ENCODE results near the gene CEACAM19. TPM values are rescaled to one million over a fixed set of nuclear protein-coding genes. Genes with fewer than 3 reads are reported as not detected.
"Not testable (repeated sequence)": the region's sequence is repeated elsewhere in the genome, so short reads cannot be mapped to it uniquely, and the experiment has no call there.

Gene CEACAM19
- total RNA-seq, 1 donor from 2014 or later, result 0.09 TPM

DNA sequence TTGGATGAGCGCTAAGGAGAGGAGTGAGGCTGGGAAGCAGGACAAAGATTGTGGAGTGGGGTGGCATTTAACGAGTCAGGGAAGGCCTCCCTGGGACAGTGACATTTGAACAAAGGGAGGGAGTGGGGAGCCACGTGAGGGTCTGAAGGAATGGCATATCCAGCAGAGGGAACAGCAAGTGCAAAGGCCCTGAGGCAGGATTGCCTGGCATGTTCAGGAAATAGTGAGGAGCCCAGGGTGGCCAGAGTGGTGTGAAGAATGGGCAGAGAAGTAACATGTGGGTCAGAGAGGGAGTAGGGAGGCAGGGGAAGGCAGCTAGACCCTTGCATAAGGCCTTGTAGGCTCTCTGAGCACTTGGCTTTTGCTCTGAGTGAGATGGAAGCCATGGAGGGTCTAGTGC is 42.5 kb upstream of the CEACAM19 start:
- H3K9me3 Mint-ChIP-seq, result no peaks in the 10 kb centered on the region
- Histone ChIP-seq H3K27me3 (no peaks in the 10 kb centered on the region), H4K20me1 (ENCODE audit: low read depth) (no peaks in the 10 kb centered on the region), H3K79me2 (ENCODE audit: low read depth) (no peaks in the 10 kb centered on the region), H3K27ac (no peak overlapping the region), H2AFZ (replicated peaks) (no peak overlapping the region), H3K9me3 (ENCODE audit: low read depth) (no peaks in the 10 kb centered on the region), H3K4me2 (no peak overlapping the region), H3F3A (ENCODE audit: low read depth) (no peaks in the 10 kb centered on the region), H3K9ac (no peak overlapping the region), H3K4me1 (peaks cover 1% of the 10 kb centered on the region), H3K36me3 (no peaks in the 10 kb centered on the region), H3K4me3 (no peak overlapping the region)
- peaks cover 4% of the 10 kb centered on the region for H3K4me1 Mint-ChIP-seq
- H3K4me3 Mint-ChIP-seq, result no peak overlapping the region
- peaks cover 2% of the 10 kb centered on the region for H3K27me3 Mint-ChIP-seq (ENCODE audit: insufficient read depth, low read depth)
- no peak for TF ChIP-seq EZH2phosphoT487 (IDR thresholded peaks at IDR 0.05)
- no peak for TF ChIP-seq EZH2 (IDR thresholded peaks at IDR 0.05)
- TF ChIP-seq, protein P1, sequence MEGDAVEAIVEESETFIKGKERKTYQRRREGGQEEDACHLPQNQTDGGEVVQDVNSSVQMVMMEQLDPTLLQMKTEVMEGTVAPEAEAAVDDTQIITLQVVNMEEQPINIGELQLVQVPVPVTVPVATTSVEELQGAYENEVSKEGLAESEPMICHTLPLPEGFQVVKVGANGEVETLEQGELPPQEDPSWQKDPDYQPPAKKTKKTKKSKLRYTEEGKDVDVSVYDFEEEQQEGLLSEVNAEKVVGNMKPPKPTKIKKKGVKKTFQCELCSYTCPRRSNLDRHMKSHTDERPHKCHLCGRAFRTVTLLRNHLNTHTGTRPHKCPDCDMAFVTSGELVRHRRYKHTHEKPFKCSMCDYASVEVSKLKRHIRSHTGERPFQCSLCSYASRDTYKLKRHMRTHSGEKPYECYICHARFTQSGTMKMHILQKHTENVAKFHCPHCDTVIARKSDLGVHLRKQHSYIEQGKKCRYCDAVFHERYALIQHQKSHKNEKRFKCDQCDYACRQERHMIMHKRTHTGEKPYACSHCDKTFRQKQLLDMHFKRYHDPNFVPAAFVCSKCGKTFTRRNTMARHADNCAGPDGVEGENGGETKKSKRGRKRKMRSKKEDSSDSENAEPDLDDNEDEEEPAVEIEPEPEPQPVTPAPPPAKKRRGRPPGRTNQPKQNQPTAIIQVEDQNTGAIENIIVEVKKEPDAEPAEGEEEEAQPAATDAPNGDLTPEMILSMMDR (IDR thresholded peaks at IDR 0.05), result no peak
- no peak for DNase-seq (ENCODE audit: low spot score)
- no peaks in the 10 kb centered on the region for H3K36me3 Mint-ChIP-seq
- no peak overlapping the region for H3K27ac Mint-ChIP-seq

DNA sequence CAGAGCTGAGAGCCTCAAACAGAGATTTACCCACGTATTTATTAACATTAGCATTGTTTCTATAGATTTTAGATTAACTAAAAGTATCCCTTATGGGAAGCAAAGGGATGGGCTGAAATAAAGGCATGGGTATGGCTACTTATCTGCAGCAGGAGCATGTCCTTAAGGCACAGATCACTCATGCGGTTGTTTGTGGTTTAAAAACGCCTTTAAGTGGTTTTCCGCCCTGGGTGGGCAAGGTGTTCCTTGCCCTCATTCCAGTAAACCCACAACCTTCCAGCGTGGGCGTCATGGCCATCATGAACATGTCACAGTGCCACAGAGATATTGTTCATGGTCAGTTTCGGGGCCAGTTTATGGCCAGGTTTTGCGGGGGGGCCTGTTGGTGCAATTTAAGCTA is 39.7 kb upstream of the CEACAM19 start:
- H3K27me3 ChIP-seq; DNase-seq (ENCODE audit: low spot score); H3K36me3 Mint-ChIP-seq; H3K36me3 ChIP-seq; H3K79me2 ChIP-seq (ENCODE audit: low read depth); H2AFZ ChIP-seq (replicated peaks); H3K4me3 ChIP-seq; H3K9me3 ChIP-seq (ENCODE audit: low read depth); H3K27me3 Mint-ChIP-seq (ENCODE audit: insufficient read depth, low read depth); H4K20me1 ChIP-seq (ENCODE audit: low read depth); H3K27ac Mint-ChIP-seq; H3K9ac ChIP-seq; H3F3A ChIP-seq (ENCODE audit: low read depth); H3K4me2 ChIP-seq; H3K9me3 Mint-ChIP-seq; H3K27ac ChIP-seq; H3K4me3 Mint-ChIP-seq; H3K4me1 Mint-ChIP-seq; H3K4me1 ChIP-seq: not testable (repeated sequence)

DNA sequence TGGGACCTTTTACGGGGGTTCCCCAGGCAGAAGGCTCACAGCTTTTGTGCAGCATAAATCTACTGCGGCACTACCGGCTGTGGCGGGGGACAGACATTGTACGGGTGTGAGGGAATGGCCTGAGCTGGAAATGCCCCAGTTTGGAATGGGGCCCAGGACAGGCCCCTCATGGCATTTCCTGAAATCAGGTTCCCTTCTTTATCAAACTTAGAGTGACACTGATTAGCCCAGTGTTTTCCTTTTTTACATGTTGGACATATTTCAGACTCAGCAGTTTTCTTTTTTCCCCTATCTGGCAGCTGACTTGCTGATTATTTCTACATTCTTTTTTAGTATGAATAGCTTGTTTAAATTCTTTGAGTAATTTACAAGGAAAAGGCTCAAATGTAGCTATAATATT is 37.2 kb upstream of the CEACAM19 start:
- not testable (repeated sequence) for H3K4me2 ChIP-seq; H3K36me3 Mint-ChIP-seq; H3K4me1 Mint-ChIP-seq; H3K79me2 ChIP-seq (ENCODE audit: low read depth); H3K9me3 ChIP-seq (ENCODE audit: low read depth); H3K27ac ChIP-seq; H3F3A ChIP-seq (ENCODE audit: low read depth); H3K9me3 Mint-ChIP-seq; H3K27me3 ChIP-seq; H2AFZ ChIP-seq (replicated peaks); H3K4me3 ChIP-seq; DNase-seq (ENCODE audit: low spot score); H3K4me3 Mint-ChIP-seq; H4K20me1 ChIP-seq (ENCODE audit: low read depth); H3K9ac ChIP-seq; H3K27ac Mint-ChIP-seq; H3K4me1 ChIP-seq; H3K36me3 ChIP-seq
- peaks cover 11% of the 10 kb centered on the region for H3K27me3 Mint-ChIP-seq (ENCODE audit: insufficient read depth, low read depth)

DNA sequence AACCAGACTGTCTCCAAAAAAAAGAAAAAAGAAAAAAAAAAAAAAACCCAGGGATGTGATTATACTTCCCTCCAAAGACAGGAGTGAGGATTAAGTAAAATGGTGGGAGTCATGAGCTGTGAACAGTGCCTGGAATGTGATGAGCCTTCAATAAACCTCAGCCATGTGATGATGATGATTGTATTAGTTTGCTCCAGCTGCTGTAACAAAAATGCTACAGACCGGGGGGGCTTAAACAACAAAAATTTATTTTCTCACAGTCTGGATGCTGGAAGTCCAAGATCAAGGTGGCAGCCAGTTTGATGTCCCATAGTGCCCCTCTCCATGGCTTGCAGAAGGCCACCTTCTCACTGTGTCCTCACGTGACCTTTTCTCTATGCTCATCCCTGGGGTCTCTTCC is 36.5 kb upstream of the CEACAM19 start:
- Histone ChIP-seq H3K4me2 (no peak overlapping the region), H3K4me1 (peaks cover 8% of the 10 kb centered on the region), H3K27me3 (no peaks in the 10 kb centered on the region), H2AFZ (replicated peaks) (no peak overlapping the region), H3K27ac (no peak overlapping the region), H3K9ac (no peak overlapping the region), H3K79me2 (ENCODE audit: low read depth) (no peaks in the 10 kb centered on the region), H3K9me3 (ENCODE audit: low read depth) (no peaks in the 10 kb centered on the region), H4K20me1 (ENCODE audit: low read depth) (no peaks in the 10 kb centered on the region), H3F3A (ENCODE audit: low read depth) (no peaks in the 10 kb centered on the region), H3K36me3 (no peaks in the 10 kb centered on the region), H3K4me3 (no peak overlapping the region)
- H3K9me3 Mint-ChIP-seq, result no peaks in the 10 kb centered on the region
- no peak overlapping the region for H3K27ac Mint-ChIP-seq
- TF ChIP-seq, protein P1 (IDR thresholded peaks at IDR 0.05), result no peak
- TF ChIP-seq EZH2phosphoT487 (IDR thresholded peaks at IDR 0.05), result no peak
- TF ChIP-seq EZH2 (IDR thresholded peaks at IDR 0.05), result no peak
- peaks cover 8% of the 10 kb centered on the region for H3K4me1 Mint-ChIP-seq
- DNase-seq (ENCODE audit: low spot score), result no peak
- H3K27me3 Mint-ChIP-seq (ENCODE audit: insufficient read depth, low read depth), result peaks cover 11% of the 10 kb centered on the region
- H3K4me3 Mint-ChIP-seq, result no peak overlapping the region
- H3K36me3 Mint-ChIP-seq, result no peaks in the 10 kb centered on the region
